Measurements from ENCODE around the gene TRIM17.

The TRIM17 gene

GRCh38 chr1:228370941-228371740 lies 45.5 kb downstream of the TRIM17 start:
- in situ Hi-C loops (cut with HindIII; ENCODE audit: low sequenced_read_pairs): no loop called here

DNA sequence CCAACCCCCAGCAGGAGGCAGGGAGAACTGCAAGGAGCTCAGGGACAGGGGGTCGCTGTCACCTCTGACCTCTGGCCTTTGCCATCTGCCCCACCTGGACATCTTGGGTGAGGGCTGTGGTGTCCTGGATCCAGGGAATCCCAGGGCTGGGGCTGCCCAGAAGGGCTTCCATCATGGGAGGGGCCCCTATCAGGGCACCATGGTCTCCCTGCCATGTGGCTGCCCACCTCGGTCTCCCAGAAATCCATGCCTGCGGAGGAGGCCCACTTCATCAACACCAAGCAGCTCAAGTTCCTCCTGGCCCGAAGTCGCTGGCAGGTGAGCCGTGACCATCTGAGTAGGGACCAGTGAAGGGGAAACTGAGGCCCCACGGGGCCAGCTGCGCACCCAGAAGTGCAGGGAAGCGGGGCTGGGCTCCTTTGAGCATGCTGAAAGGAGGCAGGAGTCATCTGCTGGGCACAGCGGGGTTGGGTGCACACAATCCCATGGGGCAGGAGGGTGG lies 46.2 kb downstream of the TRIM17 start:
- in situ Hi-C loops (cut with HindIII; ENCODE audit: low sequenced_read_pairs): no loop called here

GRCh38 chr1:228369608-228370438 lies 46.8 kb downstream of the TRIM17 start:
- in situ Hi-C loops (cut with HindIII; ENCODE audit: low sequenced_read_pairs): no loop called here

GRCh38 chr1:228368801-228369607 lies 47.7 kb downstream of the TRIM17 start:
- in situ Hi-C loops (cut with HindIII; ENCODE audit: low sequenced_read_pairs): no loop called here

DNA sequence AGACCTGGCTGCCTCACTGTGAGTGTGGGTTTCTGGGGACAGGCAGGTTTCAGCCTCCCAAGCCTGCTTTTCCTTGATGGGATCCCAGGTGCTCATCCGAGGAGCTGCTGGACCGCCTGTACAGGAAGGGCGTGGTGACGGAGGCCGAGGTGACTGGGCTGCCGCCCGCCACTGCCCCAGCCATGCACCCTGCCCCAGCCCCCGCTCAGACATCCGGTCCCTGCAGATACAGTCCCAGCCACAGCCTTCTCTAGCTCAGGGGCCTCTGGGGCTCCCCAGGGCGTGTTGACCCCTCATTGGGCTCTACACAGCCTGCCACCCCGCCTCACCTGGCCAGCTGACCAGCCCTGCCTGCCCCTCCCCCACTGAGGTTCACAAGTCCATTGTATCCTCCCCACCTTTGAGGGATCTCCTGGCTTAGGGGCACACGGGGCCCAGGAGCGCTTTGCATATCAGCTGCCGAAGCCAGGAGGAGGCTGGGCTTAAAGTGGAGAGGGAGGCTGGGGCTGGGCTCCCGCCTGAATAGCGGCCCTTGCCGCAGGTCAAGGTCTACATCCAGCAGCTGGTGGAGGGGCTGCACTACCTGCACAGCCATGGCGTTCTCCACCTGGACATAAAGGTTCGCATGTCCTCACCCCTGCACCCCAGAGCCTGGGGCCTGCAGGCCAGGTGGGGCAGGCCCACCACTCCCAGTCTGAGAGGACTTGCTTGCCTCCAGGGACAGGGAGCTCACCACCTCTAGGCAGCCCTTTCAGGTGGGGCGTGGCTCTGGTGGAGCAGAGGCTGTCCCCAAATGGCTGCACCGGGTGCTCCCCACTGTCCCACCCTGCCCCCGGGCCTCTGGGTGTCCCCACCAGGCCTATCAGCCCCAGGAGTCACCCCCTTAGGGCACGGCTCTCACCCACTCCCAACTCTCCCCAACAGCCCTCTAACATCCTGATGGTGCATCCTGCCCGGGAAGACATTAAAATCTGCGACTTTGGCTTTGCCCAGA lies 48.6 kb downstream of the TRIM17 start:
- in situ Hi-C loops (cut with HindIII; ENCODE audit: low sequenced_read_pairs): no loop called here

- in situ Hi-C loops (cut with HindIII; ENCODE audit: low sequenced_read_pairs): no loop called here
Observed at GRCh38 chr1:228366866-228367741, 49.6 kb downstream of the TRIM17 start.

GRCh38 chr1:228366062-228366865 lies 50.4 kb downstream of the TRIM17 start:
- in situ Hi-C loops (cut with HindIII; ENCODE audit: low sequenced_read_pairs): no loop called here

DNA sequence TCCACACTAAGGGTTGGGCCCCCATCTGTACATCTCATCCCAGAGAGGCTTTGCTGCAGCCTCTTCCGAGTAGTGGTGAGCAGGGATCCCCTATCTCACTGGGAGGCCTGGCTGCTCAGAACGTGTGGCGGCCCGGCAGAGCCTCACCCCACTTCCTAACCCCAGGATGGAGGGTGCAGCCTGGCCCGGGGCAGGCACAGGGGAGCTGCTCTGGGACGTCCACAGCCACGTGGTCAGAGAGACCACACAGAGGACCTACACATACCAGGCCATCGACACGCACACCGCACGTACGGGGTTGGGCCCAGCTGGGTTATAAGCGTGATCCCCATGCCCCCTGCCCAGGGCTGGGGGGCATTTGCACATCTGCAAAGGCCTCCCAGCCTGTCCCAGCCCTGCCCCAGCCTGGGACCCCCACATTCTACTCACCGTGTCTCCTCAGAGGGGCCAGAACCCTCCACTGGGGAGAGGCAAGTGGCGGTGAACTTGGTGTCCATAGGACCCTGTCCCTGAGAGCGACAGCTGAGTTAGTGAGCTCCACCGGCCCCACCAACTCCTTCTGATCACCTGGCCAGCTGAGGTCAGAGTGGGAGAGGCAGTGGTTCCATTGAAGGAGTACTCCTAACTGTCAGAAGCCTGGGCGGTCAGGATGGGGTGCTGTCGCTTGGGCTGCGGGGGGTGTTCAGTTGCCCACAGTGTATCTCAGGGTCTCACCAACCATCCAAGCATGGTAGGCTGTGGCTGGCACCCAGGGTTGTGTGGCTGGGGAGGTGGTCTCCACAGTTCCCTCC lies 51.2 kb downstream of the TRIM17 start:
- in situ Hi-C loops (cut with HindIII; ENCODE audit: low sequenced_read_pairs): no loop called here

GRCh38 chr1:228364706-228365213 lies 51.9 kb downstream of the TRIM17 start:
- in situ Hi-C loops (cut with HindIII; ENCODE audit: low sequenced_read_pairs): no loop called here

DNA sequence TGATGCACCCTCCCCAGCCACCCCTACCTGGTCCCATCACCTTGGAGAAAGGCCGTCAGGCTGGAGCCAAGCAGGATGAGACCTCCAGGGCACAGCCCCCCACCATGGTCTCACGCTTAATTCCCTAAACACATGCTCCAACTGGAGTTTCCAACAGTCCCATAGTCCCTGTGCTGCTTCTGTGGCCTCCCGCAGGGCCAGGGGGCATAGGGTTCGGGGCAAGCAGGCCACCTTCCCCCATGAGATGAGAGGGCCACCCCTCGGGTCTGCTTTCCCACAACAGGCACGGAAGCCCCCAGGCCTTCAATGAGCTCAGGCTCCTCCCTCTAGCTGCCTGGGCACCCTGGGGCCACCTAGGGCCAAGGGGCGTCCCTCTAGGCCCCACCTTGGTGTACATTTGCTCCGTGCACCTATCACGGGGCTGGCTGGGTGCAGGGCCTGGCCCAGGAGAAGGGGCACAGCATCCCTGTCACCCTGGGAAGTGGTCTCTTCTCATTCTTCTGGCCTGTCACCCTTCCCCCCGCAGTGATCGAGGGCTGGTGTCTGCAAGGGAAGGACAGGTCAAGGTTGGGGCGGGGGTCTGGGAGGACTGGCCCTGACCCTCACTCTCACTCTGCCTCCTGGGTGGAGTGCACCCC lies 52.5 kb downstream of the TRIM17 start:
- in situ Hi-C loops (cut with HindIII; ENCODE audit: low sequenced_read_pairs): no loop called here

DNA sequence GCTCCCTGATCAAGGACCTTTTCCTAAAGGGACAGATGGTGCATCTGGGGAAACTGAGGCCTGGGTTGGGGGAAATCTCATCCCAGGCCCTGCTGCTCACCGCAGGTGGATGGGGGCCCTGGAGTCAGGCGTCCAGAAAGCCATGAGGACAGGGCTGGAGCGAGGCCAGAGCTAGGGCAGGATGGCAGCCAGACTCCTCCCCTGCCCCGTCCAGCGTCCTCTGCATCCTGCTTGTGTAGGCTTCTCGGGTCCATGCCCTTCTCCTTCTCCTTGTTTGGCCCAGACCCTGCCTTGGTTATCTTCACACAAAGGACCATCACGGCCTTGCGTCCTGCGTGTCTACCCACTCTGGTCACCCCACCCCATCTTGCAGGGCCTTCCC lies 53.0 kb downstream of the TRIM17 start:
- in situ Hi-C loops (cut with HindIII; ENCODE audit: low sequenced_read_pairs): no loop called here

DNA sequence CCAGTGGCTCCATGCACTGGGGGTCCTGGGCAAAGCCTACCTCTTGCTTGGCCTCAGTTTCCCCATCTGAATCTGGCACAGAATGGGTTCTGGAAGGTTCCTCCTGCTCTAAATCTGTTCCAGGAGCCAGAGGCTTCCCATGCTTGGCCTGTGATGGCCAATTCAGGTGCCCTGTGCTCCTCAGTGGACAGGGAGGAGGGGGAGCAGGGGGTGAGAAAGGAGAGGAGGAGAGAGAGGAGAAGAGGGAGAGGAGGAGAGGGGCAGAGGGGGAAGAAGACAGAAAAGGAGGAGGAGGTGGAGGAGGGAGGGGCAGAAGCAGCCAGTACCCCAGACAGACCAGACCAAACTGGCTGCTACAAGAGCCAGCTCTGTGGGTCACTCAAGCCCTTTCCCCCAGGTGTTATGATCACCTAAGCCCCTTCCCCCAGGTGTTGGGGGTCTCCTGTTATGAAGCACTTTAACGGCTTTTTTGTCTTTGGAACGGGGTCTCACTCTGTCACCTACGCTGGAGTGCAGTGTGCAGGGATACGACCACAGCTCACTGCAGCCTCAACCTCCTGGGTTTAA lies 53.7 kb downstream of the TRIM17 start:
- in situ Hi-C loops (cut with HindIII; ENCODE audit: low sequenced_read_pairs): no loop called here

DNA sequence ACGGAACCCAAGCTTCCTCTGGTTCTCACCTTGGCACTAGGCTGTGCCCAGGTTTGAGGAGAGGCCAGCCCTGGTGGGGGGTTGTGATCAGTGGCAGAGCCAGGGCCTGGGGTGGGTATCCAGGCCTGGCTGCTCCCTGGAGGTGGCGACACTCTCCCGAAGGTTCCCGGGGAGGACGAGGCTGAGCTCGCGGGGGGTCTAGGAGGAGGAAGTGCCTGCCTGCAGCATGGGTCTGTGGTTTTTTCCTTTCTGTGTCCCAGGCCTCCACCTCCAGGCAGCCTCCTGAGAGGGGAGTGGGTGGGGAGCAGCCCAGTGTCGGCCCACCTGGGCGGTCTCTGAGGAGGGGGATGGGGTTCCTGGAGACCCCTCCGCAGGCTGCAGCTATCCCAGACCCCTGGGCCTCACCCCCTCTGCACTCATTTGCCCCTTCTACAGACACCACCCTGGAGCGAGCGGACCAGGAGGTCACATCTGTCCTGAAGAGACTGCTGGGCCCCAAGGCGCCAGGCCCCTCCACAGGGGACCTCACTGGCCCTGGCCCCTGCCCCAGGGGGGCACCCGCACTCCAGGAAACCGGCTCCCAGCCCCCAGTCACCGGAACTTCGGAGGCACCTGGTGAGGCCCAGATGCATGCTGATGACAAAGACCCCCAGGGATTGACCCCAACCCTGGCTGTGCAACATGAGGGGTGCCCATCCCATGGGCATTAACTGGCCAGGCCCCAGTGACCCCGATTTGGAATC lies 54.3 kb downstream of the TRIM17 start:
- in situ Hi-C loops (cut with HindIII; ENCODE audit: low sequenced_read_pairs): no loop called here

GRCh38 chr1:228361314-228362140 lies 55.1 kb downstream of the TRIM17 start:
- in situ Hi-C loops (cut with HindIII; ENCODE audit: low sequenced_read_pairs): no loop called here

Data from endothelial cell of hepatic sinusoid (primary cell).